Activated CD4-positive, alpha-beta T cell treated with anti-CD3 and anti-CD28 coated beads, Interleukin-2, amount 50 U/mL, for 48 hours (primary cell): ENCODE results near the gene SPTSSA.
"Not testable (repeated sequence)": the region's sequence is repeated elsewhere in the genome, so short reads cannot be mapped to it uniquely, and the experiment has no call there.

Experiments
- DNase-seq, 2 experiments: peaks; one replicate each; pipeline ENCODE4 v3.0.0-alpha.2; 2020

Gene SPTSSA

GRCh38 chr14:34425095-34425851 lies 36.8 kb downstream of the SPTSSA start:
- no peak for DNase-seq

DNA sequence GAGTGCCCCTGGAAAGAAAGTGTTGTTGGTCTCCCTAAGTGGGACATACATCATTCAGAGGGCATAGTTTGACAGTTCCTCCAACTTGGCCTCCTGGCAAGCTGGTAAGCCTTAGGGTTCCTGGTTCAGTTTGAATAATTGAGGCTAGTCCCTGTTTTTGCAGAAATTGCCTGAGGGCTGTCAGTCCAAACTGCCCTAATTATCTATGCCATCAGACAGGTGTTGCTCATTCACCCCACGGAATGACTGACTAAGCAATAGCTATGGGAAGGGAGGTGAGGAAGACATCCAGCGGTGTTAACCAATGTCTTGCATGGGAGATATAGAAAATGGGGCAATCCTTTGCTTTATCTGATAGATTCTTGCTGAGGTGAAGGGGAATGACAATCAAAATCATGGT lies 37.6 kb downstream of the SPTSSA start:
- DNase-seq, result no peak

DNA sequence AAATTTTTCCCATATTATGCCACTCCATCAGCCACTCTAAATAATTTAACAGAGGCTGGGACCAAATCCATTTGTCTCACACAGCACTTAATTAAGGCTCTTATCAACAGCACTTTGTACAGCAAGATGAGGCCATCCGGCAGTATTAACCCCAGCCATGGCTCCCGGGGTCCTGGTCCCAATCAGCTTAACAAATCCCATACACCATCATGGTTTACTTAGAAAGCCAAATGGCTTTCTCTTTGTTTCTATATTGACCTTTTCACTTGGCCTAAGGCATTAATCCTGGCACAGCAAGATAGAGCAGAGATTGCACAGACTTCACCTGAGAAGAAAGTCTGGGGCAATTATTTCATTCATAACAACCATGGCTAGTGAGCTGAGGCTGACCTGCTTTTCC lies 38.6 kb downstream of the SPTSSA start:
- no peak for DNase-seq

DNA sequence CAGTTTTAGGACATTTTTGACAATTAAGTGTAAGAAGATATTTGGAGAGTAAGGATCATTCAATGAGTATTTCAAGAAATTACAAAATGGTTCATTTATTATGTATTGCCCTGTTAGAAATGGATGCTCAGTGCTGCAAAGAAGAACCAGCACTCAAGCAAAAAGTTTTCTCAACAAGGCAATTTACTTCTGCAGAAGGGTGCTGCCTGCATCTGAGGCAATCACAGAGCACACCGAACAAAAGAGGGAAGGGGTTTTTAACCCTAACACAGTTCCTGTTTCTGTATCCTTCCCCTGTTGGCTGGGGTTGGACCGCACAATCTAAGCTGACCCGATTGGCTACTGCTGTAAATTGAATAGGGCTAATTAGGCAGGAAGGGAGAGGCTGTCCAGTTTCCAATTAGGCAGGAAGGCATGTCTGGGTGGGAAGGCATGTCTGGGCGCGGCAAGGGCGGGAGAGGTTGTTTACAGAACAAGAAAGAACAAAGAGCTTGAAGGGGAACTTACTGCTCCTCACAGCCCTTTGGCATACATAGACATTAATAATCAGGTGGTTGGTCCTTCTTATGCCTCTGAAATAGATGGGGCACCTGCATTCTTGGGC lies 41.4 kb downstream of the SPTSSA start:
- DNase-seq, result no peak

DNA sequence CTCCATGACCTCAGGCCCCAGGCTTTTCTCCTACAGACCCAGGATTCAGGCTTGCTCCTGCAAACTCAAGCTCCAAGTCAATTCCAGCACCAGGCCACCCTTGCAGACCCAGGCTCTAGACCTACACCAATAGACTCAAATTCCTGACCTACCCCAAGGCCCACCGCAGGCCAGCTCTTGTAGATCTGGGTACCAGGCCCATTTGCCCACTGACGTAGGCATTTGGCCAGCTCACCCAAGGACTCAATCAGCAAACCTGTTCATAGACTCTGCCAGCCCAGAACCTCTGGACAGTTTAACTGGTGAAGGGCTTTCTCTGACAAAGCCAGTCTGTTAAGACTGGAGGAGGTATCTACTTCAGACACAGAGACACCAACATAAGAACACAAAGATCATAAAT lies 52.3 kb downstream of the SPTSSA start:
- no peak for DNase-seq

- no peak for DNase-seq
Observed at GRCh38 chr14:34407951-34408350, 54.1 kb downstream of the SPTSSA start.

DNA sequence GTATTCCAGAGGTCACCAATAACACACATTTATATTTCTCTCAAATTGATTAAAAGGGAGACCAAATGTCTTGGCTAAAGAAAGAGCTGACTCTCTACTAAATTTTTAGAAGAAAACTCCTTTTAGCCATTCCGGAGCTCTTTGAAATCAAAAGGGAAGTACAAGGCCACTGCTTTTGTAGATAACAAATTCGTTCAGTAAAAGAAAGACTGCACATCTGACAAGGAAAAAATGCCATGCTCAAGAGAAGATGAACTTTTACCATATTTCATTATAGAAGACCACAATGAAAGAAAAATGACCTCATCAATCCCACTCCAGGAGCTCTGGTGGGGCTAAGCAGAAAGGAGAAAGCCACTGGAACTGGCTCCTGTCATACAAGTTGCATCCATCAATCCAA lies 57.6 kb downstream of the SPTSSA start:
- no peak for DNase-seq

DNA sequence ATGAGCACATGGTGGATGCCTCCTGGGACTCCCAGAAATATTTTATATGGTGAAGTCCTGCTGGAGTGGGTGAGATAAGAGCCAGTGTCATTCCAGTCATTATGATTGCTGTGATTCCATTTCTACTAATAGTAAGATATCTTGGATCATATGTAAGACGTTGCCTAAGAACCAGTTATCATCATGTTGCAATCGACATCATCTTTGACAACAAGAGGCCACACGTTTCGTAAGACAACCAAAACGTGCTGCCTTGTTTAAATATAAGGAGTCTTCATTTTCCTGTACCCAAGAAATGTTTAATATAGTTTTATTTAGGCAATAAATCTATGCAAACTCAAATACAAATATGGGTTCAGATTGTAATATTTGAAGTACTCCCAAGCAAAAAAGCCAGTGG lies 58.4 kb downstream of the SPTSSA start:
- DNase-seq, result no peak

DNA sequence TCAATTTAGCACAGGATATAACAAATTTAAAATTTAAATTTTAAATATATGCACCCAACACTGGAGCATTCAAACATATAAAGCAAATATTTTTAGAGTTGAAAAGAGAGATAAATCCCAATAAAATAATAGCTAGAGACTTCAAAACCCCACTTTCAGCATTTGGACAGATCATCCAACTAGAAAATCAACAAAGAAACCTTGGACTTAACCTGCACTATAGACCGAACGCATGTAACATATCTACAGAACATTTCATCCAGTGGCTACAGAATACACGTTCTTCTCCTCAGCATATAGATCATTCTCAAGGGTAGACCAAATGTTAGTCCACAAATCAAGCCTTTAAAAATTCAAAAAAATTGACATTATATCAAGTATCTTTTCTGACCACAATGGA lies 64.0 kb downstream of the SPTSSA start:
- no peak for DNase-seq

- DNase-seq, result no peak
Observed at GRCh38 chr14:34387974-34388516, 74.0 kb downstream of the SPTSSA start.

DNA sequence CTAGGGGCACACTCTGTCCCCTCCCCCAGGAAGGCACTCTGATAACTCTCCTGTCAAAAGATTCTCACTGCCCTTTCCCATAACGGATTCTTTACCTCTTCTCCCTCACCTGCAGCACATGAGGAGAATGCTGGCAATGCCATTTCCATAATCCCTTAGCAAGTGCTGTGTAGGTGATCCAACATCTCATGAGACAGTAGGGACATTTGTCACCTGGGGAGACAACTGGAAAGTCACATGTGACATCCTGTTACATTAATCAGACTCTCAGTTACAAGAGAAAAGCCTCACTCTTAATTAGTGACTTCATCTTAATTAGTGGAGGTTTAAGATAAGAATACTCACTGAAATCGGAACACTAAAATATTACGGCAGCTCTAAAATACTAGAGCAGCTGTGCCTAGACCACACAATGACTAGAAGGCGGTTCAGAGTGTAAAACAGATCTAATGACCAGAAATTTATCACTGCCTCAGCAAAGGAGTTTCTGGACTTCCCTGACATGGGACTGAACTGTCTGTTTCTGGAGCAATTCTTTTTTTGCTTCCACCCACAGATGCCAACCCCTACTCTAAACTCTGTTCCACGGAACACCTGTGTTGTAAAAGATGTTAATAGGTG lies 75.1 kb downstream of the SPTSSA start:
- DNase-seq, result no peak

DNA sequence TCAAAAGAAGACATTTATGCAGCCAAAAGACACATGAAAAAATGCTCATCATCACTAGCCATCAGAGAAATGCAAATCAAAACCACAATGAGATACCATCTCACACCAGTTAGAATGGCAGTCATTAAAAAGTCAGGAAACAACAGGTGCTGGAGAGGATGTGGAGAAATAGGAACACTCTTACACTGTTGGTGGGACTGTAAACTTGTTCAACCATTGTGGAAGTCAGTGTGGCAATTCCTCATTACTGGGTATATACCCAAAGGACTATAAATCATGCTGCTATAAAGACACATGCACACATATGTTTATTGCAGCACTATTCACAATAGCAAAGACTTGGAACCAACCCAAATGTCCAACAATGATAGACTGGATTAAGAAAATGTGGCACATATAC lies 76.2 kb downstream of the SPTSSA start:
- not testable (repeated sequence) for DNase-seq

GRCh38 chr14:34383839-34384238 lies 78.2 kb downstream of the SPTSSA start:
- DNase-seq, result no peak
